ENCODE results near the gene IFRD1.

IFRD1 gene

DNA sequence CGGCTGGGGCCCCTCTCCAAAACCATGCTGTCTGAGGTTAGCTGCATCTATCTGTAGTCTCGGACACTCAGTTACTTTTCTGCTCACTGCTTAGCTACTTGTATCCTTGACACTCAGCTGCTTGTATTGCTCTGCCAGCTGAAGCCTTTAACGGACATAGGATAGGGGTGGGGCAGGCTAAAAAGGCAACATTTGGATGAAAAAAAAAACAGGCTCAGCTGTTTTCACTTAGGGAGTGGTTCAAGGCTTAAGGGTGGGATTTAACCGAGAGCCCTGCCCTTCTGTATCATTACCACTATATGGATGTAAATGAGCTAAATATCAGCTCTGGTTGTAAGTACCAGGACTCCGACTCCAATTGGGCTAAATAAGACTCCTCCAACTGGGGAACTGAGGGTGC lies 59.1 kb downstream of the IFRD1 start:
- no peak overlapping the region for H2AFZ ChIP-seq (ENCODE audit: low read depth)
- H3K79me2 ChIP-seq (ENCODE audit: insufficient read depth, low read depth), result no peaks in the 10 kb centered on the region
- H3K9ac ChIP-seq, result no peak overlapping the region
- no peak overlapping the region for H3K4me2 ChIP-seq
- no peaks in the 10 kb centered on the region for H4K20me1 ChIP-seq (ENCODE audit: insufficient read depth)
- TF ChIP-seq, protein P1, sequence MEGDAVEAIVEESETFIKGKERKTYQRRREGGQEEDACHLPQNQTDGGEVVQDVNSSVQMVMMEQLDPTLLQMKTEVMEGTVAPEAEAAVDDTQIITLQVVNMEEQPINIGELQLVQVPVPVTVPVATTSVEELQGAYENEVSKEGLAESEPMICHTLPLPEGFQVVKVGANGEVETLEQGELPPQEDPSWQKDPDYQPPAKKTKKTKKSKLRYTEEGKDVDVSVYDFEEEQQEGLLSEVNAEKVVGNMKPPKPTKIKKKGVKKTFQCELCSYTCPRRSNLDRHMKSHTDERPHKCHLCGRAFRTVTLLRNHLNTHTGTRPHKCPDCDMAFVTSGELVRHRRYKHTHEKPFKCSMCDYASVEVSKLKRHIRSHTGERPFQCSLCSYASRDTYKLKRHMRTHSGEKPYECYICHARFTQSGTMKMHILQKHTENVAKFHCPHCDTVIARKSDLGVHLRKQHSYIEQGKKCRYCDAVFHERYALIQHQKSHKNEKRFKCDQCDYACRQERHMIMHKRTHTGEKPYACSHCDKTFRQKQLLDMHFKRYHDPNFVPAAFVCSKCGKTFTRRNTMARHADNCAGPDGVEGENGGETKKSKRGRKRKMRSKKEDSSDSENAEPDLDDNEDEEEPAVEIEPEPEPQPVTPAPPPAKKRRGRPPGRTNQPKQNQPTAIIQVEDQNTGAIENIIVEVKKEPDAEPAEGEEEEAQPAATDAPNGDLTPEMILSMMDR (conservative IDR thresholded peaks at IDR 0.05; ENCODE audit: low read depth, low read length), result no peak
- no peaks in the 10 kb centered on the region for H3K4me1 ChIP-seq (ENCODE audit: low read depth, poor library complexity, severe bottlenecking)
- H3K27ac ChIP-seq, result no peak overlapping the region
- no peaks in the 10 kb centered on the region for H3K36me3 ChIP-seq (ENCODE audit: insufficient read depth)
- no peaks in the 10 kb centered on the region for H3K27me3 ChIP-seq (ENCODE audit: insufficient read depth, low read depth)
- H3K4me3 ChIP-seq (IDR thresholded peaks at IDR 0.05; ENCODE audit: insufficient read depth, low read depth, low read length), result no peak overlapping the region

DNA sequence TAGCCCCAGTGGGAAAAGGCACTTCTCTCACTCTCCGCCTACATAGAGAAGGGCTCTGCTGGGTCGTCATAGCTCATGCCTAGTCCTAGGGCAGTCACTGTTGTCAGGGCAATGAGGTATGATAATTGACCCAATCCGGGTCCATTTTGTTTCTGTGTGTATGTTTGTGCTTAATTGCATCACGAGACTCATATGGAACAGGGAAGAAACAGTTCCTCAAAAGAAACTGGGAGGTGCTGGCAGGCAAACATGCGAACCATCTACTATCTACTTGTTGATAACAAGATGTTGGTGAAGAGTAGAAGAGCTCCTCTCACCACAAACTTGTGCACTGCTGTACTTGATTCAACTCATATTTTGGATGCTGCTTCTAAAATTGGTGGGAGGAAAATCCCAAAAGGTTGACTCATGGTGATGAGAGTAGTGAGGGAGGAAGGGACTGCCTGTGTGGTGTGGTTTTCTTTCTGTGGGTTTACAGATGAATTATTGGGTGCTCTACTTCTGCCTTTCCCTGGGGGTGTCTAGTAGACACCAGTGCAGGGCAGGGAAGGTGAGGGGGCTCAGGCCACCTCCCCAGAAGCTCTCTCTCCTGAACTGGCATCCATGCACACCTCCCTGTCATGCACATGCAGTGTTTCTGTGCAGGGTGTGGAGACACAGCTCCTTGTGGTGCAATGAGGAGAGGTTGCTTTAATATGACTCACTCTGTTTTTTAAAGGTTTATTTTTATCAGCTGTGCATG lies 59.9 kb downstream of the IFRD1 start:
- TF ChIP-seq, protein P1 (conservative IDR thresholded peaks at IDR 0.05; ENCODE audit: low read depth, low read length), result no peak
- Histone ChIP-seq H3K27ac (no peak overlapping the region), H3K4me3 (IDR thresholded peaks at IDR 0.05; ENCODE audit: insufficient read depth, low read depth, low read length) (no peak overlapping the region), H3K4me2 (no peak overlapping the region), H3K36me3 (ENCODE audit: insufficient read depth) (no peaks in the 10 kb centered on the region), H3K9ac (no peak overlapping the region), H3K27me3 (ENCODE audit: insufficient read depth, low read depth) (no peaks in the 10 kb centered on the region), H2AFZ (ENCODE audit: low read depth) (no peak overlapping the region), H4K20me1 (ENCODE audit: insufficient read depth) (no peaks in the 10 kb centered on the region), H3K79me2 (ENCODE audit: insufficient read depth, low read depth) (no peaks in the 10 kb centered on the region), H3K4me1 (ENCODE audit: low read depth, poor library complexity, severe bottlenecking) (no peaks in the 10 kb centered on the region)

DNA sequence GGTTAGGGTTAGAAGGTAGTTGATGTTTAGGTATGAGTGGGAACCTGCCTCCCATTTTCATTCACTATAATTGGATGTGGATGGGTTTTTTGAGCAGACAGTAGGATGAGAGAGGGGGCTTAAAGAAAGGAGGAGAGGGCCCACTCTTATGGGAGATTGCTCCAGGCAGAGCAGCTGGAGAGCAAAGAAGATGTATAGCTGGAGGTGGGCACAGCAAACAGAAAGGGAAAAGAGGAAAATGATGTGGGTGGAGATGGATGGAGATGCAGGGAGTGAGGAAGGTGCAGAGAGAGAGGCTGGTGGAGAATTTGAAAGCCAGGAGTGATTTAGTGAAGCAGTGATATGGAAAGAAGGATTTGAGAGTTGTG lies 60.5 kb downstream of the IFRD1 start:
- Histone ChIP-seq H3K36me3 (ENCODE audit: insufficient read depth) (no peaks in the 10 kb centered on the region), H4K20me1 (ENCODE audit: insufficient read depth) (no peaks in the 10 kb centered on the region), H2AFZ (ENCODE audit: low read depth) (no peak overlapping the region), H3K4me2 (no peak overlapping the region), H3K27ac (no peak overlapping the region), H3K9ac (no peak overlapping the region), H3K4me1 (ENCODE audit: low read depth, poor library complexity, severe bottlenecking) (no peaks in the 10 kb centered on the region), H3K4me3 (IDR thresholded peaks at IDR 0.05; ENCODE audit: insufficient read depth, low read depth, low read length) (no peak overlapping the region), H3K27me3 (ENCODE audit: insufficient read depth, low read depth) (no peaks in the 10 kb centered on the region), H3K79me2 (ENCODE audit: insufficient read depth, low read depth) (no peaks in the 10 kb centered on the region)
- TF ChIP-seq, protein P1 (conservative IDR thresholded peaks at IDR 0.05; ENCODE audit: low read depth, low read length), result no peak

DNA sequence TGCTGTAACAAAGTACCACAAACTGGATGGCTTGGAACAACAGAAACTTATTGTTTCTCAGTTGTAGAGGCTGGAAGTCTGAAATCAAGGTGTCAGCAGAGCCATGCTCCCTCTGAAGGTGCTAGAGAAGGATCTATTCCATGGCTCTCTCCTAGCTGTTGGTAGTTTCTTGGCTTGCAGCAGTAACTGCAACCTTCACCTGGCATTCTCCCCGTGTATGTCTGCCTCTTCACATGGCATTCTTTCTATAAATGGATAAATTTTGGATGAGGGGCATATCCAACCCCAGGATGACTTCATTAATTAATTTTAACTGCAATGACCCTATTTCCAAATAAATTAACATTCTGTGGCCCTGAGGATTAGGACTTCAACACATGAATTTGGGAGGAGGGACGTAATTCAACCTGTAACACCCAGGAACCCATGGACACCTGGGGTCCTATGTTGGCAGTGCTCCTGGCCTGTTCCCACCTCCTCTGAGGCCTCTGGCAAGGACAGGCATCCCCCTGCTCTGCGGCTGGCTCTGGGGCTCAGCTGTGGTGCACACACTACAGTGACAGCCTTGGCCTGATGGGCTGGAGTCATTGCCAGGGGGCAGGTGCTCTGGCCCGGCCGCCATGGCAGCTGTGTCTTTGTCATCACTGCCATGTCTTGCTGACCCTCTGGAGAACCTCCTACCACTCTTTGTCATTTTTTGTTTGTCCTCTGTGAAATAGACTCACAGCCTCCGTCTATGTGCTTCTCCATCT lies 61.4 kb downstream of the IFRD1 start:
- no peaks in the 10 kb centered on the region for H4K20me1 ChIP-seq (ENCODE audit: insufficient read depth)

More for the DNA sequence above, 61.4 kb downstream of the IFRD1 start:
- no peaks in the 10 kb centered on the region for H3K4me1 ChIP-seq (ENCODE audit: low read depth, poor library complexity, severe bottlenecking)
- no peak overlapping the region for H3K4me2 ChIP-seq
- no peak overlapping the region for H2AFZ ChIP-seq (ENCODE audit: low read depth)
- H3K79me2 ChIP-seq (ENCODE audit: insufficient read depth, low read depth), result no peaks in the 10 kb centered on the region
- H3K9ac ChIP-seq, result no peak overlapping the region
- no peaks in the 10 kb centered on the region for H3K27me3 ChIP-seq (ENCODE audit: insufficient read depth, low read depth)
- no peak overlapping the region for H3K4me3 ChIP-seq (IDR thresholded peaks at IDR 0.05; ENCODE audit: insufficient read depth, low read depth, low read length)
- H3K27ac ChIP-seq, result no peak overlapping the region
- H3K36me3 ChIP-seq (ENCODE audit: insufficient read depth), result no peaks in the 10 kb centered on the region
- TF ChIP-seq, protein P1 (conservative IDR thresholded peaks at IDR 0.05; ENCODE audit: low read depth, low read length), result no peak
